ENCODE results near the gene TEAD4.

- no peak for TF ChIP-seq CREB1 (CRISPR knock-in tag; IDR thresholded peaks at IDR 0.05; ENCODE audit: low read depth)
- no peak for TF ChIP-seq EZH2 (IDR thresholded peaks at IDR 0.05; ENCODE audit: low read depth, unreplicated experiment)
- TF ChIP-seq CTCF (conservative IDR thresholded peaks at IDR 0.05; ENCODE audit: low read depth in 2 of 2) = no peak
- no peak for TF ChIP-seq EZH2phosphoT487 (IDR thresholded peaks at IDR 0.05; ENCODE audit: unreplicated experiment)
- no peak for TF ChIP-seq POLR2AphosphoS5 (IDR thresholded peaks at IDR 0.05; ENCODE audit: low read depth)
- TF ChIP-seq, protein P1, sequence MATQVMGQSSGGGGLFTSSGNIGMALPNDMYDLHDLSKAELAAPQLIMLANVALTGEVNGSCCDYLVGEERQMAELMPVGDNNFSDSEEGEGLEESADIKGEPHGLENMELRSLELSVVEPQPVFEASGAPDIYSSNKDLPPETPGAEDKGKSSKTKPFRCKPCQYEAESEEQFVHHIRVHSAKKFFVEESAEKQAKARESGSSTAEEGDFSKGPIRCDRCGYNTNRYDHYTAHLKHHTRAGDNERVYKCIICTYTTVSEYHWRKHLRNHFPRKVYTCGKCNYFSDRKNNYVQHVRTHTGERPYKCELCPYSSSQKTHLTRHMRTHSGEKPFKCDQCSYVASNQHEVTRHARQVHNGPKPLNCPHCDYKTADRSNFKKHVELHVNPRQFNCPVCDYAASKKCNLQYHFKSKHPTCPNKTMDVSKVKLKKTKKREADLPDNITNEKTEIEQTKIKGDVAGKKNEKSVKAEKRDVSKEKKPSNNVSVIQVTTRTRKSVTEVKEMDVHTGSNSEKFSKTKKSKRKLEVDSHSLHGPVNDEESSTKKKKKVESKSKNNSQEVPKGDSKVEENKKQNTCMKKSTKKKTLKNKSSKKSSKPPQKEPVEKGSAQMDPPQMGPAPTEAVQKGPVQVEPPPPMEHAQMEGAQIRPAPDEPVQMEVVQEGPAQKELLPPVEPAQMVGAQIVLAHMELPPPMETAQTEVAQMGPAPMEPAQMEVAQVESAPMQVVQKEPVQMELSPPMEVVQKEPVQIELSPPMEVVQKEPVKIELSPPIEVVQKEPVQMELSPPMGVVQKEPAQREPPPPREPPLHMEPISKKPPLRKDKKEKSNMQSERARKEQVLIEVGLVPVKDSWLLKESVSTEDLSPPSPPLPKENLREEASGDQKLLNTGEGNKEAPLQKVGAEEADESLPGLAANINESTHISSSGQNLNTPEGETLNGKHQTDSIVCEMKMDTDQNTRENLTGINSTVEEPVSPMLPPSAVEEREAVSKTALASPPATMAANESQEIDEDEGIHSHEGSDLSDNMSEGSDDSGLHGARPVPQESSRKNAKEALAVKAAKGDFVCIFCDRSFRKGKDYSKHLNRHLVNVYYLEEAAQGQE (IDR thresholded peaks at IDR 0.05; ENCODE audit: unreplicated experiment) = no peak
- no peak for TF ChIP-seq ZNF462 (CRISPR knock-in tag; IDR thresholded peaks at IDR 0.05)
- no peak for TF ChIP-seq JUNB (IDR thresholded peaks at IDR 0.05; ENCODE audit: unreplicated experiment)
- TF ChIP-seq ZNF114 (CRISPR knock-in tag; IDR thresholded peaks at IDR 0.05) = no peak
Observed at GRCh38 chr12:3040026-3040656, 80.9 kb downstream of the TEAD4 start.
